IPS-NIHi11 (cell line): Measurements from ENCODE around the gene EFCAB6.

Experiments
- DNase-seq: peaks from one replicate; pipeline ENCODE4 v3.0.0; 2012; ENCODE audit warnings: mixed read lengths, low spot score

EFCAB6 gene

DNA sequence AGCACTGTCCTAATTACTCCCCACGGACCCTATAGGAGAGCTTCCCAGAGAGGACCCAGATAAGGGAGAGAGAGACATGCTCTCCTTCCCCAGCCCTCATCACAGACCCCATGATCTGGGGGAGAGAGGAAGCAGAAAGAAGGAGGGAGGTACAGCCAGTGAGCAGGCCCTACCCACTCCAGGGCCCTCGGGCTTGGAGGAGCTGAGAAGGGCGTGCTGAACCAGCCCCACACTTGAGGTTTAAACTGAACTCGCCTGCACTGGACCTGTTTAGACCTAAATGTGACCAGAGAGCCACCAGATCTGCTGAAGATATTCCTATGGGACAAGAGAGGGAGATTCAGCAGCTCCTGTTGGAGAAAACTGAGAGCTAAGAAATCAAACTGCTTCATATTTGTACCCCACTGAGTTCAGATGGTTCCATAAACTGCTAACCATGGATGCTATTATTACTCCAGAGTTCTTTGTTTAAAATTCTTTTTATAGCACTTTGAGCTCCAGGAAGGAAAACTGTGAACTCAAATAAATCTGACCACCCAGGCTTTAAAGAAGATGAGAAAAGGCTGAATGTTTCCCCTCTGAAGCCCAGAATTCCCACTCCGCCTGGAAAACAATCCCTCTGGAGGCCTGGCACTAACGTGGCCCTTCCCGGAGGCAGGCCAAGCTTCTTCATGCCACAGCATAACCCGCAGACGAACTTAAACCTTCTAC is 67.2 kb downstream of the EFCAB6 start:
- DNase-seq: no peak

DNA sequence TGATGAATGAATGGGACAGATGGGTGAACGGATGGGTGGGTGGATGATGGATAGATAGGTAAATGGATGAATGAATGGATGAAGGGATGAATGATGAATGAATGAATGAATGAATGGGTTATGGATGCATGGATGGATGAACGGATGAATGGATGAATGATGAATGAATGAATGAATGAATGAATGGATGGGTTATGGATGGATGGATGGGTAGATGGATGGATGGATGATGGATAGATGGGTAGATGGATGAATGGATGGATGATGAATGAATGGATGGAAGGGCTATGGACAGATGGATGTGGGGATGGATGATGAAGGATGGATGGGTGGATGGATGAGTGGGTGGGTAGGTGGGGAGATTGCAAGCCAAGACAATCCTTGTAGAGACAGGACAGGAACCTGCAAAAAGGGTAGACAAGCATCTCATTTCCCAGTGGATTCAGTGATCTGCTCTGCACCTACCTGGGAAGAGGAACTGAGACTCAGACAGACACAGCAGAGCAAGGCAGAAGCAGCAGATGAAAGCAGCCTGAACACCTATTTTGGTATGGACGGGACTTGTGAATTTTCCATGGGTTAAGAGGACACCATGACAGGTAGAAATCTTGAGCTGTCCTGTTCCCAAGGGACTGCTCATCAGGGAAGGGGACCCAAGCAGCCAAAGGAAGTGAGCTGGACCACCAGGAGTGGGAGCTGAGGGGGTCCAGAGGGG is 68.0 kb downstream of the EFCAB6 start:
- DNase-seq: no peak

DNA sequence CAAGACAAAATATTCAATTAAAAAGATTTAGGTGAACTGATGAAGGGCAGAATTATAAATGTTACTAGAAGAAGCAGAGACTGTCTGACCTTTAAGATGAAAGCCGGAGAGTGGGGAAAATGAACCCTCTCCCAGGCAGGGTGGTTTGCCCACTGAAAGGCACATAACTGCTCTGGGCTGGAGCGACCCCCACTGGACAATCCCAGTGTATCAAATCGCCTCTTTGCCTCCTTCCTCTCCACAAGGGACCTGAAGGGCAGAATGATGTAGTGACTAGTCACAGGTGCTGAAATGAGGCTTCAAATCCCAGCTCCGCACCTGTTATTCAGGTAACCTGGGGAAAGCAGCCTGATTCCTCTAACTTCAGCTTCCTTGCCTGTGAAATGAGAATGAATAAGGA is 69.0 kb downstream of the EFCAB6 start:
- DNase-seq: peak; percentile 63

DNA sequence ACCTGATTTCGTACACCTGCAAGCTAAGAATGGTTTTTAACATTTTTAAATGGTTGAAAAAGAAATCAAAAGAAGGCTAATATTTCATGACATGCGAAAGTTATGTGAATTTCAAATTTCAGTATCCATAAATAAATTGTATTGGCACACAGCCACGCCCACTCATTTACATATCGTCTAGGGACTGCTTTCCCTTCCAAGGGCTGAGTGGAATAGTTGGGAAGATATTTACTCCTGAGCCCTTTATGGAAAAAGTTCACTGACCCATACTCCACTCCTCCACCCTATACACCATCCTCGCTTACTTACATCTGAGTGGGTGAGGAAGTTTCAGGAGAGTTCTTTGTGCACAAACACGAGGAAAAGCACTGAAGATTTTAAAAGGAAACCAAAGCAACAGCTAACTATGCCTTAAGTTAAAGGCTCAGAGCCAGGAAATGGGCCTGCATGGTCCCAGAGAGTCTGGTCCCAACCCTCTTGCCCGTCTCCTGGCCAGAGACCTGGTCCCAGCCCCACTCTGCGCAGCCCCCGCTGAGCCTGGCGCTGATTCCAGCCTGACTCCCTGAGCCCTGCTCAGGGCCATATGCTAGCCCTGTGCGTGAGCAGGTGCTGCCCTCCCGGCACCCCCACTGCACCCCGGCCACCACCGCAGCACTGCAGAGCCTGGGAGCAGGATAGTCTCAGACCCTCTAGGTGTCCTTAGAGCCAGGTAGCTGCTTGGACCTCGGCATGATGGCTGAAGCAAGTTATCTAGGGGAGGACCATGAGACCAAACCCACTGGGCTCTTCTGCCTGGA is 69.8 kb downstream of the EFCAB6 start:
- no peak for DNase-seq

DNA sequence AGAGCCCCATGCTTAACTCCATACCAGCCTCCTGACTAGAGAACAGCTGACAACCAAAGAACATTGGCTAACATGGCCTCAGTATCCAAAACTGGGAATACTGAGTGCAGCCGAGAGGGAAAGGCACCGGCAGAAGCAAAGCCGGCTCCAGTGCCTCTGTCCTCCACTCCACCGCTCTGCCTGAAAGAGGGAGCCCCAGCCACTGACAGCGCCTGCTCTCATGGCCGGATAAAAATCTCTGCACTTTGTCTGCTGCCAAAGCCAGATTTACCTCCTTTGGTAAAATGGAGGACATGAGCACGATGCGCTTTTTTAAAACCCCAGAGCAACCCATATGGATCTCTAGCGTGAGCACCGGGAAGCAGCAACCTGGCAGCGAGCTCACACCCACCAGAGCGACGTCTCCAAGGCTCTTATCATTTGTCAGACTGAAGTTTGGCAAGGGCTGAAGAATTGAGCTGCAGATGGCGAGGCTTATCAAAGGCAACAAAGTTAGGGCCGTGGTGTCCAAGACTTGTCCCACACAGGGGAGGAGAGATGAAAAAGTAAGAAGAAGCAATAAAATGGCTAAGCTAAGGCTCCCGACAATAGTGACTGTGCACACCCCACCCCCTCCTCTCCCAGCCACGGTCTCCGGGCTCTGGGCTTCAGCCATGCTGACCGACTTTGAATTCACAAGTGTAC is 71.4 kb downstream of the EFCAB6 start:
- DNase-seq: no peak

DNA sequence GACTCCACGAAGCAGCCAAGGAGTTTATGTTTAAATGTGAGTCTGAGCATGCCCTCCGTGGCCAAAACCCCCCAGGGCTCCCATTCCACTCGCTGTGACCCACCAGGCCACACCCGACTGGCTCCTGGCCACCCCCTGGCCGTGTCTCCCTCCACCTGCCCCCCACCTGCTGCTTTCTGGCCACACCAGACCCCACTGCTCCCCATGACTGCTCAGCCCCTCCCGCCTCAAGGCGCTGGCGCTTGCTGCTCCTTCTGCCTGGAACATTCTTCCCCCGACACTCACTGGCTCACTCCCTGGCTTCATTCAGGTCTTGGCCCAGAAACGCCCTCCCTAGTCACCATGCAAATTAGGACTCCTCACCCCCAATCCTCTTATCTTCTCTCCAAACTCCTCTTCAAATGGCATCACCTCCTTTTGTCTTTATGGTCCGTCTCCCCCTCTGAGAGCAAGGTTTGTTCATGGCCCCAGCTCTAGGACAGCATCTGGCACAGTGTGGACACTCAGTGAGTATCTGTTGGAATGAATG is 72.2 kb downstream of the EFCAB6 start:
- DNase-seq: no peak

DNA sequence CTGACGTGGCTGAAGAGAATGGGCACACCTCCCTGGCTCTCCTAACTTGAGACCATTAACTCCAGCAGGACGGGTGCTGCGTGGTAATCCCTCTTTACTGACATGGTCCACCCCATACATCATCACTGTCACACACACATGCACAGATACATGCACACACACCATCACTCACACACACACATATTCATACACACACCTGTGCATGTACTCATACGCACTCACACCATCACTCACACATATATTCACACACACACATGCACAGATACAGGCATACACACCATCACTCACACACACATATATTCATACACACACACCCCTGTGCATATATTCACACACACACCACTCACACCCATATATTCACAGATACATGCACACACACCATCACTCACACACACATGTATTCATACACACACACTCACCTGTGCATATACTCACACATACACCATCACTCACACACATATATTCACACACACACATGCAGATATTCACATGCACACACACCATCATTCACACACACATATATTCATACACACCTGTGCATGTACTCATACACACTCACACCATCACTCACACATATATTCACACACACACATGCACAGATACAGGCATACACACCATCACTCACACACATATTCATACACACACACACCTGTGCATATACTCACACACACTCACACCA is 74.8 kb downstream of the EFCAB6 start:
- no peak for DNase-seq

DNA sequence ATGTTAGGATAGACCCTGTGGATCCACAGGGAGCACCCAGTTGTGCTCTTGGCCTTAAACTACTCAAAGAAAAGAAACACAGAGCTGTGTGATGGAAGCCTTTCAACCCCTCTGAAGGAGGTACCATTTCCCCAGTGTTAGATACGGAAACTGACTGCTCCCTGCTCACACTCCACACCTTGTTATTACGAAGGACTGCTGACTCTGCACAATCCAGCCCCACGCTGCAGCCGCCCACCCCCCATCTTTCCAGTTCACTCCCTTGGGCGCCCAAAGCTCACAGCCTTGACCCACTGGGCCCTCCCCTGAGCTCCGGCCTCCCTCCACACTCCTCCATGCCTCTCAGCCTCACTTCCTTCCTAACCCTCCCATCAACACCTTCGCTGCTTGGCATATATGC is 75.5 kb downstream of the EFCAB6 start:
- DNase-seq: no peak

DNA sequence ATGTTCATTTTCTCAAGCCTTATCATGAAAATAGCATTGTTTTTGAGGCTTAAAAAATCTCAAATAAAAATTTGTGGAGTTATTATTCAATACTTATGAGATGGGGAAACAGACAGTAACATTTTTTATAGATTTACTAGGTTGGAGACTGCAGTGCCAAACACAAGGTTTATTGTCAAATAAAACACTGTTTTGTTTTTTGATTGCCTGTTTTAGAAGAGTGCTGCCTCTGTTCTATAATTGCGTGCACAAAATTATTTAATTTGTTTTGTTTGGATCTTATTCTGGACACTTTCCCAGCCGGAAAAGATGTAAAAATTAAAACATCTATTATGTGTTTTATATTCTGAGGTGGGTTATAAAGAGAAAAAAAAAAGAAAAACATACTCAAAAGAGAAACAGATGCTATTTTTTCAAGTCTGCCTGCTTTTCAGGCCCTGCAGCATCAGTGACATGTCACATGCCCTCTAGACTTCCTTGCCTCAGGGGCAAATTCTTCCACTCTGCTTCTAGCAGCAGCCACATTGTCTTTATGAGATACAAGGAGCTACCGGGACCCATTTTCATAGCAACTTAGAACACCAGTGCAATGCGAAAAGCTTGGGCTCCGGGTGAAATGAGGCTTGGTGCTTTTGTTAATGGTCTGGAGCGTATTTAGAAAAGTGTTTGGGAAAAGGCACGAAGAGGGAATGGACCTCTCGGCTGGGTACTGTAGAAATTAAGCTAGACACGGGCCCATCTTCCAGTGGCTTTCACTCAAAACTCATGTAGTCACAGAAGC is 77.5 kb downstream of the EFCAB6 start:
- DNase-seq: no peak

DNA sequence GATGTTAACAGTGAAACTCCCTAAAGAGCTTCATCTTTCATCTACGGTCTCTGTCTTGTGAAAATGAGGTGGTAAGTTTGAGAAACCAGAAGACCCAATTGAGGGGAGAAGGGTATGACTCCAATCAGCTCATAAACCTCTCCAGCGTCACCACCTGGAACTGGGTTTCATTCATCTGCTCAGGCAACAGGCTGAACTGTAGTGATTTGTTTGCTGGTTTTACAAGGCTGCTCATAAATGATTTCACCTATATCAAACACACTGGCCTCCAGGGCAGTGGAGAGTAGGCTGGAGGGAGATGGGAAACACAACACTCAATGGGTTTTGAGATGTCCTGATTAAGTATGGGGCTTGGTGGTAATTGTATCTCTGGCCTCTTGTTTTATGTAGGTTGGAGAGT is 79.0 kb downstream of the EFCAB6 start:
- no peak for DNase-seq

DNA sequence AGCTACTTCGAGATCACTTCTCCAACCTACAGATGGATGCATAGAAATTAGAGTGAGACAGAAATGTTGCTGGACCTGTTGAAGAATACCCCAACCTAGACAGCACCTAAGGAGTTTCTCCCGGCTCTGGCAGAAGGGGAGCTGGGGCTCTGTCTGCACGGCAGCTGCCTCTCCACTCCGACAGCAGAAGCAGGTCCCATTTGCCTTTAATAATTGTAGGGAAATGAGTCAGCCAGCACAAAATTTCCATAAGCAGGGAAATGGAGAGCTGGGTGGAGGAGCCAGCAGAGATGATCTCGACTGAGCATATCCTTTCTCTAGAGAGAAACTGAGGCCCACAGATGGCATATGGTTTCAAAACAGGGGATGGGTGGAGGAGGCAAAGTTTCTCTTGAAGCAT is 80.1 kb downstream of the EFCAB6 start:
- DNase-seq: no peak

DNA sequence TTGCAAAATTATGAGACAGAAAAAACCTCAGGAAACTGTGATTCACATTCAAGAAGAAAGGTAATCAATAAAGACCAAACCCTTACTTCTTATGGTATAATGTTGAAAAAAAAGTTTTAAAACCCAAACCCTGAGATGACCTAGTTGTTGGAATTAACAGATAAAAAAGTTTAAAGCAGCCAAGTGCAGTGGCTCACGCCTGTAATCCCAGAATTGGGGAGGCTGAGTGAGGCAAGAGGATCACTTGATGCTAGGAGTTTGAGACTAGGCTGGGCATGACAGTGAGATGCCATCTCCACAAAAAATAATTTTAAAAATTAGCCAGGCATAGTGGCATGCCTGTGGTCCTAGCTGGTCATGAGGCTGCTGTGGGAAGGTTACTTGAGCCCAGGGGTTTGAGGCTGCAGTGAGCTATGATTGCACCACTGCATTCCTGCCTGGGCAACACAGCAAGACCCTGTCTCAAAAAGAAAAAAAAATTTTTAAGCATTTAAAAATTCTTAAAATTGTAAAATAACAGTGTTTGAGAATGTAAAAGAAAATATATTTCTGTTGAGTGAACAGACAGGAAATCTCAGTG is 85.1 kb downstream of the EFCAB6 start:
- DNase-seq: no peak

DNA sequence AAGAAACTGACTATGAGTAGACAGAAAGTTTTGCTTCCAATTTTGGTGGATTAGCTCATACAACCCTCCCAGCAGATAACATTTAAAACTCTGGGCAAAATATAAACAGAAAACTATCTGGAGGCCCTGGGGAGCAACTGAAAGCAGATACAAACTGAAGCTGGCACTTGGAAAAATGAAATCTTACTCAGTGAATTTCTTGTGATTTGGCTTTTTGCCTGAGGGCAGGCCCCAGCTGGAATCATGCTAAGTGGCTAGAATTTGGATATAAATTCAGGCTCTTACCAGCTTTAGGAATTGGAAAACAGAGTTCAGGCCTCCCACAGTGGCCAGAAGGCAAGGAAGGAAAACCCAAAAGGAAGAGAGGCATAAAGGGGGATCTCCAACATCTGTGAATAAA is 85.8 kb downstream of the EFCAB6 start:
- no peak for DNase-seq

DNA sequence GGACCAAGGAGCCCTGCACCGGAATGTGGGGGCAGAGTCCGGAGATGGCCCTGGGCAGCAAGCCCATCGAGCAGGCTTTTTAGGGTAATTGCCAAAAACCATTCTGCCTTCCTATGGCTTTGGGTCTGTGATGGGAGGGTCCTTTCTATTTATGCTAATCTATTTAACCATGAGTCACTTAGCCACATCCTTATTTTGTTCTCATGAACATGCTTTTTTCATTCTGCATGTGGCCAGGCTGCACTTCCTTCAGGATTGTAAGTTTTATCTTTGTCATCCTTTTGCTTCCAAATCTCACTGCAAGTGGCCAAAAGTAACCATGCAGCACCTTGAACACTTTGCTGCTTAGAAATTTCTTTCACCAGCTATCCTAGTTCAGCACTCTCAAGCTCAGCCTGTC is 88.3 kb downstream of the EFCAB6 start:
- DNase-seq: no peak

DNA sequence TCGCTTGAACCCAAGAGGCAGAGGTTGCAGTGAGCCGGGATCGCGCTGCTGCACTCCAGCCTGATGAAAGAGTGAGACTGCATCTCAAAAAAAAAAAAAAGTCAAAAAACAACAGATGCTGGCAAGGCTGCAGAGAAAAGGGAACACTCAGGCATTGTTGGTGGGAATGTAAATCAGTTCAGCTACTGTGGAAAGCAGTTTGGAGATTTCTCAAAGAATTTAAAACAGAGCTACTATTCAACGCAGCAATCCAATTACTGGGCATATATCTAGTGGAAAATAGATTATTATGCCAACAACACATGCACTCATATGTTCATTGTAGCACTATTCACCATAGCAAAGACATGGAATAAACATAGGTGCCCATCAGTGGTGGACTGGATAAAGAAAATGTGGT is 89.7 kb downstream of the EFCAB6 start:
- DNase-seq: no peak

DNA sequence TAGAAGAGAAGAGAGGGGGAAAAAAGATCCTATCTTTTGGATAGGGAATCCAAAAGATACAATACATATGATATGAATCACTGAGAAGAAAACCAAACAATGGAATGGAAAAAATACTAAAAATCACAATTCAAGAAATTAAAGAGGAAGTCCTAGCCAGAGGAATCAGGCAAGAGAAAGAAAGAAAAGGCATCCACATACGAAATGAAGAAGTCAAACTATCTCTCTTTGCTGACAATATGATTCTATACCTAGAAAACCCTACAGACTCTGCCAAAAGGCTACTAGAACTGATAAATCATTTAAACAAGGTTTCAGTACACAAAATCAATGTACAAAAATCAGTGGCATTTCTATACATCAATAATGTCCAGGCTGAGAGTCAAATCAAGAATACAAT is 91.4 kb downstream of the EFCAB6 start:
- no peak for DNase-seq

DNA sequence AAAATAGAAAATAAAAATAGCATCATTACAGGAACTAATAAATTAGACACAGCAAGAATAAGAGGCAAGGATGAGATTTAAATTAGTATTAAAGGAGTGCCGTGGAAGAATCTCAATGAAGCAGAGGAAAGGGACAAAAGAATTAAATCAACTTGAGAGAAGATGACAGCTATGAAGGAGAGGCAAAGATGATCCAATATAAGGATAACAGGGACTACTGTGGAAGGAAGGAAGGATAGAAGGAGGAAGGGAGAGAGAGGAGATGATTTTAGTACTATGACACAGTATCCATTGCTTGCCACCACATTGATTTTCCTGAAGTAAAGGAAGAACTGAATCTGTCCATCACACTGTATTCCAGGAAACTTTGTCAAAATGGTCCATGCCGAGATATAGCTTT is 98.0 kb downstream of the EFCAB6 start:
- DNase-seq: no peak

DNA sequence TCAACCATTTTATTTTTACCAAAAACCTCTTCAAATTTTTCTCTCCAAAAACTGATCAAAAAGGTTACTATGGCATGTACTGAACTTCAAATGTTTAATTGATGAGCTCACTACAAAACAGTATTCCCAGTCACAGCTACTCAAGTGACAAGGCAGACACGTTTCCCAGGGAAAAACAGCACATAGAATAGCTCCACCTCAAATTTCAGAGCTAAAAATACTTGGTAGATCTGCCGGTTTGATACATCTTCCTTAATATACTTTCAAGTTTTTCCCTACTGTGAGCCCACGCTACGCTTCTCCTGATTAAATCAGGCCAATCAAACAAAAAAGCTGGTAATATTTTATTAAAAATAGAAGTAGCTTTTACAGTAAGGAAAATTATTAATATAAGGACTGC is 100.4 kb downstream of the EFCAB6 start:
- no peak for DNase-seq

DNA sequence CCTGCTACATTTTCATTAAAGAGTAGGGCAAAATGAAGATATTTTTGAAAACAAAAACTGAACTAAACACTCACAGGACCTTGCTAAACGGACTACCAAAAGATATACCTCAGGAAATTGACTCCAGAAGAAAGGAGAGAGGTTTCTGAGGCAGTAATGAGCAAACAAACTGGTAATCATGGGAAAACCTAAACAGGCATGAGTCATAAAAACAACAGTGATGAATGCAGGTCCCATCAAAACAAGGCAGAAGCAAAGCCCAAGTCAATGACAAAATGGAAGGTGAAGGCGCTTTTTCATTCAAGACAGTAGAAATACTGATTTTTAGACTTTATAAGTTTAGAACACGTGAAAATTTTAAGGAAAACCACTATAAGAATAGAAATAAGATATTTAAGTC is 104.5 kb downstream of the EFCAB6 start:
- DNase-seq: no peak

DNA sequence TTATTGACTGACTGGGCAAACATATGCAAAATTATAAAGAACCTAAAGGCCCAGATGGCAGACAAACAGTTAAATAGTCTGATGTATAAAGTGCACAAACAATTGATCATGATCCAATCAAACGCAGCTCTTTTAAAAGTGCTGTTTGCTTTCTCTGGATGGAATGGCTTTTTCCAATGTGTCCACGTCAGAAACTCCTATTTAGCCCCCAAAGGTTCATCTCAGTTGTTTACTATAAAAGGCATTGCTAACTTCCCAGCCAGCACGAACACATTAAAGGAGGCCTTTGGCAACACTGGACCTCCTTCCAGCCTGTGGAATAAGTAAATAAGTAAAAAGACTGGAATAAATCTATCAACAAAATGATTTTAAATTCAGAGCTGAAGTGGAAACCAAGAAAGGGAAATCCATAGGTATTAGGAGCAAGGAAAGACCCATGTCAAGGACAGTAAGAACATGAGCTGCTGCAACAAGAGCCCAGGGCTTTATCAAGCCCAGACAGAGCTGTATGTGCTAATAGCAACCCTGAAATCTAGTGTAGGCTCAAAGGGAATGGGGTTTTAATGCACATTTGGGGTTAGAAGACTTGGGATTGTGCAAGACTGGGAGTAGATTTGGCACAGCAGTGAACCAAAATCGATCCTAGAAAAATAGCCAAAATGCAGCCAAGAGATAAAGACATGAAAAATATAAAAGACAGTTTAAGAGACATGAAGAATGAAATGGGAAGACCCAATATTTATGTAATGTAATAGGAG is 105.4 kb downstream of the EFCAB6 start:
- no peak for DNase-seq
